SJCRH30 (cell line): ENCODE data around the gene CAMK2D. TPM values are rescaled to one million over a fixed set of nuclear protein-coding genes. Genes with fewer than 3 reads are reported as not detected.
A peak's percentile ranks its signal among the peaks of the same experiment; 100 is the strongest.

ENCODE experiments used
- DNase-seq, 2 experiments: peaks; one replicate each; pipeline ENCODE4 v3.0.0-alpha.2; 2015 to 2020
- H3K27ac ChIP-seq: fragments of 250-450 bp; sonication (Bioruptor Pico); 2 replicates; pipeline ENCODE4 v1.5.1; 2020; ENCODE audit warnings: mild to moderate bottlenecking, moderate library complexity
- H3K27me3 ChIP-seq: fragments of 250-450 bp; sonication (Bioruptor Pico); 2 replicates; pipeline ENCODE4 v1.5.1; 2020; ENCODE audit warnings: mild to moderate bottlenecking, moderate library complexity
- H3K36me3 ChIP-seq: fragments of 250-450 bp; sonication (Bioruptor Pico); 2 replicates; pipeline ENCODE4 v1.5.1; 2020; ENCODE audit warnings: mild to moderate bottlenecking, moderate library complexity
- H3K4me1 ChIP-seq: fragments of 250-450 bp; sonication (Bioruptor Pico); 2 replicates; pipeline ENCODE4 v1.5.1; 2020; ENCODE audit warnings: mild to moderate bottlenecking, moderate library complexity
- H3K4me3 ChIP-seq: fragments of 250-450 bp; sonication (Bioruptor Pico); 2 replicates; pipeline ENCODE4 v1.5.1; 2020; ENCODE audit warnings: mild to moderate bottlenecking, moderate library complexity
- H3K9me3 ChIP-seq: fragments of 250-450 bp; sonication (Bioruptor Pico); replicated peaks from 2 replicates; pipeline ENCODE4 v1.5.1; 2020; ENCODE audit warnings: mild to moderate bottlenecking, moderate library complexity
- total RNA-seq: library from RNA; depleted of rRNA; stranded (reverse); fragments of >200 nt; shearing (Covaris generic); gene quantifications from 2 replicates; pipeline ENCODE4 v1.2.3, GENCODE V29; 2014

The CAMK2D gene
- total RNA-seq, 1 experiment from 2014 or later = 36.4 TPM

- Histone ChIP-seq H3K4me3 (no peak overlapping the region), H3K36me3 (no peaks in the 10 kb centered on the region; the same call in 1 of the 2 replicates)
- DNase-seq = no peak
Observed at GRCh38 chr4:113618205-113618604, 143.3 kb downstream of the CAMK2D start.

GRCh38 chr4:113617195-113617594 lies 144.3 kb downstream of the CAMK2D start:
- H3K4me3 ChIP-seq = no peak overlapping the region
- no peaks in the 10 kb centered on the region for H3K27me3 ChIP-seq
- no peak overlapping the region for H3K27ac ChIP-seq
- H3K36me3 ChIP-seq = no peaks in the 10 kb centered on the region; the same call in 1 of the 2 replicates
- H3K4me1 ChIP-seq = peaks cover 7% of the 10 kb centered on the region
- no peak for DNase-seq
- H3K9me3 ChIP-seq = no peaks in the 10 kb centered on the region

More at GRCh38 chr4:113618205-113618604, 143.3 kb downstream of the CAMK2D start:
- H3K4me1 ChIP-seq = peaks cover 6% of the 10 kb centered on the region
- no peak overlapping the region for H3K27ac ChIP-seq
- no peaks in the 10 kb centered on the region for H3K9me3 ChIP-seq
- no peaks in the 10 kb centered on the region for H3K27me3 ChIP-seq

GRCh38 chr4:113616443-113616842 lies 145.1 kb downstream of the CAMK2D start:
- Histone ChIP-seq H3K4me3 (no peak overlapping the region), H3K9me3 (no peaks in the 10 kb centered on the region), H3K27me3 (no peaks in the 10 kb centered on the region), H3K4me1 (peaks cover 7% of the 10 kb centered on the region), H3K27ac (no peak overlapping the region), H3K36me3 (no peaks in the 10 kb centered on the region; the same call in 1 of the 2 replicates)
- DNase-seq = no peak

- Histone ChIP-seq H3K27me3 (no peaks in the 10 kb centered on the region), H3K4me3 (no peak overlapping the region), H3K4me1 (peaks cover 7% of the 10 kb centered on the region), H3K36me3 (no peaks in the 10 kb centered on the region; the same call in 1 of the 2 replicates), H3K27ac (no peak overlapping the region), H3K9me3 (no peaks in the 10 kb centered on the region)
- DNase-seq = no peak
Observed at GRCh38 chr4:113614414-113614813, 147.1 kb downstream of the CAMK2D start.

- H3K27ac ChIP-seq = peak overlapping the region; percentile 25; the same call in 1 of the 2 replicates
- peaks cover 3% of the 10 kb centered on the region; the same call in 1 of the 2 replicates for H3K36me3 ChIP-seq
- H3K4me3 ChIP-seq = no peak overlapping the region
- no peak for DNase-seq
- H3K27me3 ChIP-seq = no peaks in the 10 kb centered on the region
- H3K4me1 ChIP-seq = peaks cover 7% of the 10 kb centered on the region
- no peaks in the 10 kb centered on the region for H3K9me3 ChIP-seq
Observed at GRCh38 chr4:113613503-113613902, 148.0 kb downstream of the CAMK2D start.

GRCh38 chr4:113610537-113610936 lies 151.0 kb downstream of the CAMK2D start:
- H3K27me3 ChIP-seq = no peaks in the 10 kb centered on the region
- H3K4me3 ChIP-seq = no peak overlapping the region
- H3K27ac ChIP-seq = no peak overlapping the region
- H3K9me3 ChIP-seq = no peaks in the 10 kb centered on the region
- H3K36me3 ChIP-seq = peaks cover 3% of the 10 kb centered on the region; the same call in 1 of the 2 replicates
- H3K4me1 ChIP-seq = peaks cover 7% of the 10 kb centered on the region
- DNase-seq = no peak

- DNase-seq = no peak
- Histone ChIP-seq H3K27me3 (no peaks in the 10 kb centered on the region), H3K9me3 (no peaks in the 10 kb centered on the region; the same call in 1 of the 2 replicates), H3K4me1 (no peaks in the 10 kb centered on the region), H3K4me3 (no peak overlapping the region), H3K27ac (no peak overlapping the region), H3K36me3 (peaks cover 5% of the 10 kb centered on the region; the same call in 1 of the 2 replicates)
Observed at GRCh38 chr4:113607998-113608397, 153.5 kb downstream of the CAMK2D start.

- Histone ChIP-seq H3K27me3 (no peaks in the 10 kb centered on the region), H3K9me3 (no peaks in the 10 kb centered on the region; the same call in 1 of the 2 replicates), H3K4me1 (no peaks in the 10 kb centered on the region), H3K36me3 (peaks cover 5% of the 10 kb centered on the region; the same call in 1 of the 2 replicates), H3K4me3 (no peak overlapping the region), H3K27ac (no peak overlapping the region)
- DNase-seq = no peak
Observed at GRCh38 chr4:113607147-113607720, 154.3 kb downstream of the CAMK2D start.

GRCh38 chr4:113604955-113605354 lies 156.6 kb downstream of the CAMK2D start:
- Histone ChIP-seq H3K4me1 (no peaks in the 10 kb centered on the region), H3K27me3 (no peaks in the 10 kb centered on the region), H3K9me3 (no peaks in the 10 kb centered on the region; the same call in 1 of the 2 replicates), H3K4me3 (no peak overlapping the region), H3K27ac (no peak overlapping the region), H3K36me3 (peaks cover 5% of the 10 kb centered on the region; the same call in 1 of the 2 replicates)
- no peak for DNase-seq

- H3K9me3 ChIP-seq = no peaks in the 10 kb centered on the region; the same call in 1 of the 2 replicates
- H3K36me3 ChIP-seq = peaks cover 3% of the 10 kb centered on the region; the same call in 1 of the 2 replicates
- no peaks in the 10 kb centered on the region for H3K27me3 ChIP-seq
- no peaks in the 10 kb centered on the region for H3K4me1 ChIP-seq
- H3K27ac ChIP-seq = no peak overlapping the region
- no peak overlapping the region for H3K4me3 ChIP-seq
- no peak for DNase-seq
Observed at GRCh38 chr4:113603911-113604310, 157.6 kb downstream of the CAMK2D start.

GRCh38 chr4:113602646-113603228 lies 158.8 kb downstream of the CAMK2D start:
- Histone ChIP-seq H3K4me3 (no peak overlapping the region), H3K36me3 (peaks cover 2% of the 10 kb centered on the region; the same call in 1 of the 2 replicates), H3K4me1 (no peaks in the 10 kb centered on the region), H3K27me3 (no peaks in the 10 kb centered on the region), H3K27ac (no peak overlapping the region), H3K9me3 (no peaks in the 10 kb centered on the region; the same call in 1 of the 2 replicates)
- no peak for DNase-seq

- Histone ChIP-seq H3K27me3 (no peaks in the 10 kb centered on the region), H3K36me3 (0 out of 2 replicates have a peak, but pooled peaks cover 2% of the 10 kb centered on the region), H3K27ac (no peak overlapping the region), H3K4me3 (no peak overlapping the region), H3K4me1 (no peaks in the 10 kb centered on the region), H3K9me3 (no peaks in the 10 kb centered on the region; the same call in 1 of the 2 replicates)
- DNase-seq = no peak
Observed at GRCh38 chr4:113601636-113602035, 159.9 kb downstream of the CAMK2D start.

- no peaks in the 10 kb centered on the region for H3K27me3 ChIP-seq
- no peak for DNase-seq
- H3K4me3 ChIP-seq = no peak overlapping the region
- H3K4me1 ChIP-seq = peaks cover 8% of the 10 kb centered on the region; the same call in 1 of the 2 replicates
- no peaks in the 10 kb centered on the region for H3K9me3 ChIP-seq
- no peak overlapping the region for H3K27ac ChIP-seq
- H3K36me3 ChIP-seq = no peaks in the 10 kb centered on the region
Observed at GRCh38 chr4:113596396-113596795, 165.1 kb downstream of the CAMK2D start.

GRCh38 chr4:113594231-113594556 lies 167.3 kb downstream of the CAMK2D start:
- Histone ChIP-seq H3K4me1 (peaks cover 8% of the 10 kb centered on the region; the same call in 1 of the 2 replicates), H3K4me3 (no peak overlapping the region), H3K9me3 (no peaks in the 10 kb centered on the region), H3K36me3 (no peaks in the 10 kb centered on the region), H3K27ac (no peak overlapping the region), H3K27me3 (no peaks in the 10 kb centered on the region)
- no peak for DNase-seq

- DNase-seq = no peak
- Histone ChIP-seq H3K4me3 (no peak overlapping the region), H3K27ac (no peak overlapping the region), H3K36me3 (no peaks in the 10 kb centered on the region), H3K4me1 (peaks cover 8% of the 10 kb centered on the region; the same call in 1 of the 2 replicates), H3K9me3 (no peaks in the 10 kb centered on the region), H3K27me3 (no peaks in the 10 kb centered on the region)
Observed at GRCh38 chr4:113593400-113594230, 167.9 kb downstream of the CAMK2D start.
